D721Med (cell line): ENCODE data around the gene DTNB.

Source experiments
- DNase-seq: peaks from one replicate; pipeline ENCODE4 v3.0.0; 2011; ENCODE audit warnings: low spot score; ENCODE audit not compliant: insufficient read length
- FAIRE-seq: peaks from 2 replicates; lab custom pipeline; 2011; peaks lifted over from hg19 to GRCh38; lab: Jason Lieb, UNC
- CTCF ChIP-seq: IDR thresholded peaks from 2 replicates; pipeline ENCODE4 v1.5.1; 2012; ENCODE audit warnings: mild to moderate bottlenecking, control low read depth; ENCODE audit not compliant: insufficient read depth; ENCODE audit errors: missing control alignments

Gene DTNB

DNA sequence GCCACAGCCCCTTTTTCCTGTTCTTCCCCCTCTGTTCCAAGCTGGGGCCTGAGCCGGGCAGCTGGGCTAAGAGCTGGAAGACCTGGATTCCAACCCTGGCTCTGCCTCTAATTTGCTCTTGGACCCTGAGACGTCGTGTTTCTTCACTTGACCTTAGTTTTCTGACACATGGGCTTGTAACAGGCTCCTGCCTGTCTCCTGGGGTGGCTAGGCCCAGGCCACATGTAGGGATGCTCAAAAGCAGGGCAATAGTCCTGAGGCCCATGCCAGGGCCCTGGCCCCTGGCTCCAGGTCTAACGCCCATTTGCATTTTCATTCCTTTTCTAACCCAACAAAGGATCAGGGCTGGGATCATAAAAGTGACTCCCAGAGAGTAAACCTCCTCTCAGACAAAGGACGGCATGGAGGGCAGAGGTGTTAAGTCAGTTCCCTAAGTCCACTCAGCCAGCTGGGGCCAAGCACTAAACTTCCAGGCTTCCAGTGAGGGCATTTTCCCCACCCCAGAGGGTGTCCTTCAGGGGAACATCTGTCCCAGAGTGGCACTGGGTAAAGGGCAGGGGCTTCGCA, 315.0 kb downstream of the DTNB start:
- no peak for DNase-seq
- FAIRE-seq, result no peak
- no peak for TF ChIP-seq CTCF

DNA sequence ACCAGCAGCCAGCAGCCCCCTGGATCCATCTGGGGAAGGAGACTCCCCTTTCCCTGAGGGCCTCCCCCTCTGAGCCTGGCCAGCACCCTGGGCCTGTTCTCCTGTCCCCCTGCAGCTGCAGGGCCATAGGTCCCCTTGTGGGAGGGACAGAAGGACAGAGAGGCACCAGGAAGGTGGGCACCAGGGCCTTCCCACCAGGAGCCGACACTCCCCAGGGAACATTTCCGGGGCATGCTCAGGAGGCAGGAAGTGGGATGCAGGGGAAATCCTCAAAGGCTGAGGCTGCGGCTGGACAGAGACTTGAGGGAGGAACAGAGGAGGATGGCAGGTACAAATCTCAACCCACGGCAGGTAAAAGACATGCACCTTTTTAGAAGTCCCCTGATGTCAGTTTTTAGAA, 317.3 kb downstream of the DTNB start:
- DNase-seq, result no peak
- FAIRE-seq, result no peak
- no peak for TF ChIP-seq CTCF

GRCh38 chr2:25355270-25355669, 318.1 kb downstream of the DTNB start:
- TF ChIP-seq CTCF, result no peak
- FAIRE-seq (no peak), DNase-seq (no peak)

- TF ChIP-seq CTCF, result no peak
- DNase-seq, result no peak
- no peak for FAIRE-seq
Measured at GRCh38 chr2:25354116-25354515, 319.3 kb downstream of the DTNB start.

- FAIRE-seq (no peak), DNase-seq (no peak)
- TF ChIP-seq CTCF, result no peak
Measured at GRCh38 chr2:25349397-25349796, 324.0 kb downstream of the DTNB start.

- no peak for FAIRE-seq
- TF ChIP-seq CTCF, result no peak
Measured at GRCh38 chr2:25347846-25348245, 325.5 kb downstream of the DTNB start.

GRCh38 chr2:25347205-25347815, 326.1 kb downstream of the DTNB start:
- no peak for TF ChIP-seq CTCF
- no peak for FAIRE-seq
- DNase-seq, result no peak

More at GRCh38 chr2:25347846-25348245, 325.5 kb downstream of the DTNB start:
- no peak for DNase-seq
